ENCODE results near the gene COX7A1.
"Not testable (repeated sequence)": the region's sequence is repeated elsewhere in the genome, so short reads cannot be mapped to it uniquely, and the experiment has no call there.

Gene COX7A1
- total RNA-seq, result 0 reads per million in 4 donors

DNA sequence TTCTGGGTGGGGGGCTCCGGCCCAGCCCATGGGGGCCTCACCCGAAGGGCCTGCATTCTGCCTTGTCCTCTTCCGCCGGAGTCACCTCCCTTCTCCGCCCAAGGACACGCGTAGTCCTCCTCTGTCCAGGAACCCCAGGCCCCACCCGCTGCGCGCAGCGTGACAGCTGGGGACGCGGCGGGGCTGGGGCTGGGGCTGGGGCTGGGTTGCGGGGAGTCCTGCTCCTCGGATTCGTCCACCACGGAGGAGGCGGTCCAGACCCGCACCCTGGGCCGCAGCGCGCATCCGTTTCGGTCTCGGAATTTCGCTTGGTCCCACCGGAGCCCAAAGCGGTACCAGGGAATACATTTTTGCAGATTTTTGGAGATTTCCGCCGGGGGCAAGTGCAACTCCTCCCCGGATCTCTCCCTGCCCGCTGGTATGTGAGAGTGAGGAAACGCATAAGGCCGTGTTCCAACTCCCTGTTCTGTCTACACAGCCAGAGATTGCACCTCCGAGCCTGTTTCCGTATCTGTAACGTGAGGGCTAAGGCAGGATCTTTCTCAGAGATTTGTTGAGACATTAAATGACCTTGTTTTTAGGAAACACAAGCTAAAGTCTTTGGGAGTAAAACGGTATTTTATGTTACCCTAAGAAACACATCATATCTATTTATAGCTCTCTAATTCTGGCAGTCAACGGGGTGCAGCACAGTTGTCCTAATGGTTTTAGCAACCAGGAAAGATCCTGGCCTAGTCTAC is at the start of gene COX7A1:
Gene COX7A1 (minus strand): TSS at position 96 of the 740 bp plus-strand sequence. CDS start 40 bp downstream, at position 56.
- DNase-seq, result no peak

DNA sequence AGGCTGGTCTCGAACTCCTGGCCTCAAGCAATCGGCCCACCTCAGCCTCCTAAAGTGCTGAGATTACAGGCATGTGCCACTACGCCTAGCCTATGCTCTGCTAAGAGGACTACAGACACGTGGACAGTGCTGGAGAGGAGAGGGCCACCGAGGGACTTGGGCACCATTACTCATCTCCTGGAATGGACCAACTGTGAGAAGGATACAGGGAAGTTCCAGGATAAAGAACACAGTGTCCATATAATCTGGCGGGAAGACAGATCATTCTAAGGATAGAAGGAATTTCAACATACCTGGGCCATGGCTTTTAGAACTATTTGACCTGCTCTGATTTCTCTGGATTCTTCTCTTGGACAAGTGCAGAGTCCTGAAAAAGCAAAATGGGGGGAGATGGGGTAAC is 49.4 kb upstream of the COX7A1 start:
- no peak for DNase-seq

GRCh38 chr19:36198119-36198518 is 45.9 kb upstream of the COX7A1 start:
- DNase-seq, result no peak

DNA sequence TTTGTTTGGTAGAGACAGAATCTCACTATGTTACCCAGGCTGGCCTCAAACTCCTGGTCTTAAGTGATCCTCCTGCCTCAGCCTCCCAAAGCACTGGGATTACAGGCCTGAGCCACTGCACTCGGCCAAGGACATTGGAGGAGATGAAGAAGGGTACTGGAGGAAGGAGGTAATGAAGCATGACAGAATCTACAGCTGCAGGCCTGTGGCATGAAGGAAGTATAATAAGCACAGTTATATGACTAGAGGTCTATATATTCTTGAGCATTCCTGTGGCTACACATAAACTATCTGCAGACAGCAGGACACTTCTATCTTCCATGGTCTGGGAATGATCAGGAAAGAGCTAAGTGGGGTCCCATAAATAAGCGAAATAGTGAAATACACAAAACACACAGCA is 44.0 kb upstream of the COX7A1 start:
- DNase-seq, result no peak

- DNase-seq, result not testable (repeated sequence)
Observed at GRCh38 chr19:36186722-36187121, 34.5 kb upstream of the COX7A1 start.

GRCh38 chr19:36183245-36183628 is 31.0 kb upstream of the COX7A1 start:
- no peak for DNase-seq

- DNase-seq, result no peak
Observed at GRCh38 chr19:36182612-36183244, 30.5 kb upstream of the COX7A1 start.

DNA sequence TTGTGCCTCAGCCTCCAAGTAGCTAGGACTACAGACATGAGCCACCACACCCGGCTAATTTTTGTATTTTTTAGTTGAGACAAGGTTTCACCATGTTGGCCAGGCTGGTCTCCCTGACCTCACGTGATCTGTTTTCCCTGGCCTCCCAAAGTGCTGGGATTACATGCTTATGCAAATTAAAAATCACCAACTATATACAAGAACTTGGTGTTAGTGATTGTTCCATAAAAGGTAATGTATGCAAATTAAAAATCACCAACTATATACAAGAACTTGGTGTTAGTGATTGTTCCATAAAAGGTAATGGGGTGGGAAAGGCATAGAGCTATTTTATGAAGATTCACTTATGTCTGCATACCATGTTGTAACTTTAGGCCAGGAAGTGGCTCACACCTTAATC is 26.8 kb upstream of the COX7A1 start:
- DNase-seq, result not testable (repeated sequence)

- DNase-seq, result not testable (repeated sequence)
Observed at GRCh38 chr19:36173846-36174245, 21.6 kb upstream of the COX7A1 start.

DNA sequence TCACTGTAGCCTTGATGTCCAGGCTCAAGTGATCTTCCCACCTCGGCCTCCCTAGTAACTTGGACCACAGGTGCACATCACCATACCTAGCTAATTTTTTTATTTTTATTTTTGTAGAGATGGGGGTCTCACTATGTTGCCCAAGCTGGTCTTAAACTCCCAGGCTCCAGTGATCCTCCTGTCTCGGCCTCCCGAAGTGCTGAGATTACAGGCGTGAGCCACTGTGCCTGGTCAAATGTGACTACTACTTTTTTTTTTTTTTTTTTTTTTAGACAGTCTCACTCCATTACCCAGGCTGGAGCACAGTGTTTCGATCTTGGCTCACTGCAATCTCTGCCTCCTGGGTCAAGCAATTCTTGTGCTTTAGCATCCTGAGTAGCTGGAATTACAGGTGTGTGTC is 20.6 kb upstream of the COX7A1 start:
- DNase-seq, result no peak

DNA sequence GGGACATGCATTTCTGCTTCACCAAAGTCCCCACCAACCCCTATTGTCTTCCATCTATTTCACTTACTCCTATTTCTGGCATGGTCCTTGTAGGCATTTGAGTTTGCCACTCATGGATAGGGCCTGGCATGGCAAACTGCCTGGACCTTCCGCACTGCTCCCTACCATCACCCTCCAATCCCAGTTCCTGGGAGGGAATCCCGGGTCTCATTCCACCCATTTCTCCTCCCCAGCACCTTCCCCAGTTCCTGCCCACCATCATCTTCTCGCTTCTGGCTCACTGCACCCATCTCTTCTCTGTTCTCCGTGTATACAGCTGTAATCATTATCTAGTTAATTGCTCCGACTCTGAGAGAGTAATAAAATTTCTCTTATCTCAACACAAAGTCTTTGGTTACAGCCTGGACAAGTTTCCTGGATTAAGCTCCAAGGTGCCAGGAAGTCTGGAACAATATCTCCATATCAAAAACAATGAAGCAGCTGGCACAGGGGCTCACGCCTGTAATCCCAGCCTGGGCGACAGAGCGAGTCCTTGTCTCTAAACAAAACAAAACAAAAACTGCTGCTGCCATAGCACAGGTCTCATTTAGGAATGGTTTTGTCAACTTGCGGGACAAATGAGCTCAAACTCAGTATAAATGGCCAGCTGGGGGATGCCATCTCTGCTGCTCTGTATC is 17.0 kb upstream of the COX7A1 start:
- no peak for DNase-seq

DNA sequence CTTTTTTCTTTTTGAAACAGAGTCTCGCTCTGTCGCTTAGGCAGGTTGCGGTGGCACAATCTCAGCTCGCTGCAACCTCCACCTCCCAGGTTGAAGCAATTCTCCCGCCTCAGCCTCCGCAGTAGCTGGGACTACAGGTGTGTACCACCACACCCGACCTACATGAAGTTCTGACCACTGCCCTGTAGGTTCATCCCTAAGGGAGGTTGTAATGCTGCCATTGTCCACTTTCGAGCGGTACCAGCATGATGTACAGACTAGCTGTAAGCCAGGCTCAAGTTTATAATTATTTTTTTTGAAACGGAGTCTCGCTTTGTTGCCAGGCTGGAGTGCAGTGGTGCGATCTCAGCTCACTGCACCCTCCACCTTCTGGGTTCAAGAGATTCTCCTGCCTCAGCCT is 11.6 kb upstream of the COX7A1 start:
- DNase-seq, result no peak

- DNase-seq, result no peak
Observed at GRCh38 chr19:36160821-36161596, 8.8 kb upstream of the COX7A1 start.

DNA sequence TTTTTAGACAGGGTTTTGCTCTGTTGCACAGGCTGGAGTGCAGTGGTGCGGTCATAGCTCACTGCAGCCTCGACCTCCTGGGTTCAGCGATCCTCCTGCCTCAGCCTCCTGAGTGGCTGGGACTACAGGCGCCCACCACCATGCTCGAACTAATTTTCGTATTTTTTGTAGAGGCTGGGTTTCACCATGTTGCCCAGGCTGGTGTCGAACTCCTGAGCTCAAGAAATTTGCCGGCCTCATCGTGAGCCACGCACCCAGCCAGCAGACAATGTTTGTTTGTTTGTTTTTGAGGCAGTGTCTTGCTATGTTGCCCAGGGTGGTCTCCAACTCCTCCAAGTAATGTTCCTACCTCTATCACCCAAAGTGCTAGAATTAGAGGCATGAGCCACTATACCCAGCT is 879 bp upstream of the COX7A1 start:
- DNase-seq, result no peak

DNA sequence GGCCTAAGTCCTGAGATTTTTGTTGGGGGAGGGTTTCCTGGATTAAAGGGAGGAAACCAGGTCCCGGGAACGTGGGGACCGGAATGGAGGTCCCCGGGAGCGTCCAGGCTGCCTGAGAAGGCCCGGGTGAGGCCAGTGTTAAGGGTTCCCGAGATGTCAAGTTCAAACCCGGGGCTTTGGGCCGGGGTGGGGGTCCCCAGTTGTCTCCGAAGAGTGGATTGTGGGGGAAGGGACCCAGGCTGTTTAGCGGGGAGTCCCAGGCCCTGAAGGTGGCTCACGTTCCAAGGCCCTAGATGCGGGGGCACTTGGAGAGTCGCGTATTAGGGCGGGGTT is 262 bp downstream of the COX7A1 start:
- no peak for DNase-seq

- no peak for DNase-seq
Observed at GRCh38 chr19:36151144-36152018, 866 bp downstream of the COX7A1 start.

- DNase-seq, result no peak
Observed at GRCh38 chr19:36150586-36150985, 1.7 kb downstream of the COX7A1 start.

DNA sequence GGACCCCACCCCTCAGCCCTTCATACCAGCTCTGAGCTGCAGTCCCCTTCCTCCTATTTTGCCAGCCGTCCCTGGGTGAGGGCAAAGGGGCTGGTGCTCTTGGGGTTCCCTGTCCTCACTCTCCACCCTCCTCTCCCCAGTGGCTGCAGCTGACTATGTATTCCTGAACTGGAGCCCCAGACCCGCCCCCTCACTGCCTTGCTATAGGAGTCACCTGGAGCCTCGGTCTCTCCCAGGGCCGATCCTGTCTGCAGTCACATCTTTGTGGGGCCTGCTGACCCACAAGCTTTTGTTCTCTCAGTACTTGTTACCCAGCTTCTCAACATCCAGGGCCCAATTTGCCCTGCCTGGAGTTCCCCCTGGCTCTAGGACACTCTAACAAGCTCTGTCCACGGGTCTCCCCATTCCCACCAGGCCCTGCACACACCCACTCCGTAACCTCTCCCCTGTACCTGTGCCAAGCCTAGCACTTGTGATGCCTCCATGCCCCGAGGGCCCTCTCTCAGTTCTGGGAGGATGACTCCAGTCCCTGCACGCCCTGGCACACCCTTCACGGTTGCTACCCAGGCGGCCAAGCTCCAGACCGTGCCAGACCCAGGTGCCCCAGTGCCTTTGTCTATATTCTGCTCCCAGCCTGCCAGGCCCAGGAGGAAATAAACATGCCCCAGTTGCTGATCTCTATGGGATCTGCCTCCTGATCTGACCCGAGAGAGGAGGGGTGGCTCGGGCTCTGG is 2.4 kb downstream of the COX7A1 start:
- no peak for DNase-seq

- DNase-seq, result no peak
Observed at GRCh38 chr19:36144624-36145023, 7.6 kb downstream of the COX7A1 start.

DNA sequence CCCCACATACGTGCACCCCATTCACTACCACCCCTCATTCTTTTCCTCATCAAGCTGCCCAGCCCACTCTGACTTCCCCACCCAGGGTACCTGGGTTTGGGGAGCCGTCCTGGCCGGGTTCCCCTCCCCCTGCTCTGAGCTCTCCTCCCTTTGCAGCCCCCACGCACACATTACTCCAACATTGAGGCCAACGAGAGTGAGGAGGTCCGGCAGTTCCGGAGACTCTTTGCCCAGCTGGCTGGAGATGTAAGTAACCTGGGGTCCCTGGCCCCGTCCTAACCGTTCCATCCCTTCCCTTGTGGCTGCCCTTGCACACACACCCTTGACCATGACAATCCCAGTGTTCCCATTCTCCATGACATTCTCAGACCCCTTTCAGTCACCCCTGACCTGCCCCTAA is 9.8 kb downstream of the COX7A1 start:
- no peak for DNase-seq

DNA sequence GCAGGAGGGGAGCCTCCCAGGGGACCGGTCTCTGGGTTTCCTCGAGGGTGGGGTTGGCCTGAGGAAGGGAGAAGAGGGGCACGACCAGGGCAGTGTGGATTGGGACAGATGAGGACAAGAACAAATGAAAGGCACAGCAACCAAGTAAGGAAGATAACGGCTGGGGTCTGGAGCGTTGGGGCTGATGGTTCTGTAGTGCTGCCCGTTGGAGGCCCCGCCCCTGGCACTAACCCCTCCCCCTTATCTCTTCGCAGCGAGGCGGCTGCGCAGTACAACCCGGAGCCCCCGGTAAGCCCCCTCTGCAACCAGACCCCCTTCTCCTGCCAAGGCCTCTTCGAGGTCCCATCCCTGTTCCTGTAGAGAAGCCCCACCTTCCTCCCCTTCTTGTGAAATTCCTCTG is 10.2 kb downstream of the COX7A1 start:
- no peak for DNase-seq
